Measurements from ENCODE around the gene ANKH.

The ANKH gene

DNA sequence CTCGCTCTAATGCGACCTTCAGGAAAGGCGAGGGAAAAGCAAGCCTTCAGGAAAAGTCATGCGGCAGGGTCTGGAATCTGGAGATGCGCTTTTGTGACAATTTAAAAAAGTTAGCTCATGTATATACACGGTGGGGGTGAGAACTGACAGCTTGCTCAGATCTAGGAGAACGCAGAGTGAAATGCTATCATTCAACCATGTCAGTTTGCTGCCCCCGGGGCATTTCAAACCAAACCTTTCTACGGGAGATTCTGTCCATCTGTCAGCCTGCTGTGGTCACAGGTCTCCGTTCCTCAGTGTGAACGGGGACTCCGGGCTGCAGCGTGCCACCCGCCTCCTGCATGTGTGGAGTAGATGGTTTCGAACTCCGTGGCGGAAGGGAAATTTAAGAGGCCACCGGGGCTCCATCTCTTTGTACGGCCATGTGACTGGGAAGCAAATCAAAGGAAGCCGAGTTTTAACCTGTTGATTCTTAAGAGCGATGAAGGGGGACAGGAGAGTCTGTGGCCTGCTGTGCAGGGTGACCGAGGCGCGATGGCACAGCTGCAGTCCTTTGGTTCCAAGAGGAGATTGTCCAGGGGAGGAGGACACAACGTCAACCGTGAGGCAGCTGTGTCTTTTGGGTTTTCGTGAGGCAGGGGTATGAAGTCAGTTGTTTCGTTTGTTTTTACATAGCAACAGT lies 161.1 kb downstream of the ANKH start:
- Histone ChIP-seq H3K9me3 (ENCODE audit: control insufficient read depth, insufficient read depth, low read length) (0 out of 2 replicates have a peak, but pooled peaks cover 4% of the 10 kb centered on the region), H3K27ac (ENCODE audit: low read depth, low read length) (no peak overlapping the region), H3K27me3 (ENCODE audit: control insufficient read depth, insufficient read depth, low read length) (no peaks in the 10 kb centered on the region), H3K36me3 (ENCODE audit: control insufficient read depth, insufficient read depth, low read length) (peaks cover 49% of the 10 kb centered on the region), H3K4me3 (ENCODE audit: low read depth, low read length) (no peak overlapping the region), H3K4me1 (ENCODE audit: control insufficient read depth, insufficient read depth, low read length) (no peaks in the 10 kb centered on the region), H3K9ac (ENCODE audit: low read depth, low read length) (no peak overlapping the region)

DNA sequence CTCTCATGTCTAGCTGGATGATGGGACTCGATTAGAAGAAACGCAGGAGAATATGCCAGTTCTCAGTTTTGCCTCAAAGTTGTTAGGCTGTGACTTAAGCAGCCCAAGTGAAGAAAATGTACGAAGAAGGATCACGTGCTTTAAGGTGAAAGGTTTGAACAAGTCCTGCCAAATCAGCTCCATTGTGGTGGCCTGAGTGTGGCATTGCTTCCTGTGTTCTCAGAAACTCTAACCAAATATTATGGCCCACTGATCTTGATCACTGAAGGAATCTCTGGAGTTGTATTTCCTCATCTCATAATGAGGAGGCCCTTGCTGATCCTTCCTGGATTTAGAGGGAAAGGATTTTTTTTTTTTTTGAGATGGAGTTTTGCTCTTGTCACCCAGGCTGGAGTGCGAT lies 163.0 kb downstream of the ANKH start:
- 0 out of 2 replicates have a peak, but pooled peaks cover 4% of the 10 kb centered on the region for H3K9me3 ChIP-seq (ENCODE audit: control insufficient read depth, insufficient read depth, low read length)
- H3K27me3 ChIP-seq (ENCODE audit: control insufficient read depth, insufficient read depth, low read length), result no peaks in the 10 kb centered on the region
- H3K4me1 ChIP-seq (ENCODE audit: control insufficient read depth, insufficient read depth, low read length), result no peaks in the 10 kb centered on the region
- no peak overlapping the region for H3K4me3 ChIP-seq (ENCODE audit: low read depth, low read length)
- H3K36me3 ChIP-seq (ENCODE audit: control insufficient read depth, insufficient read depth, low read length), result peaks cover 47% of the 10 kb centered on the region
- no peak overlapping the region for H3K9ac ChIP-seq (ENCODE audit: low read depth, low read length)
- no peak overlapping the region for H3K27ac ChIP-seq (ENCODE audit: low read depth, low read length)

DNA sequence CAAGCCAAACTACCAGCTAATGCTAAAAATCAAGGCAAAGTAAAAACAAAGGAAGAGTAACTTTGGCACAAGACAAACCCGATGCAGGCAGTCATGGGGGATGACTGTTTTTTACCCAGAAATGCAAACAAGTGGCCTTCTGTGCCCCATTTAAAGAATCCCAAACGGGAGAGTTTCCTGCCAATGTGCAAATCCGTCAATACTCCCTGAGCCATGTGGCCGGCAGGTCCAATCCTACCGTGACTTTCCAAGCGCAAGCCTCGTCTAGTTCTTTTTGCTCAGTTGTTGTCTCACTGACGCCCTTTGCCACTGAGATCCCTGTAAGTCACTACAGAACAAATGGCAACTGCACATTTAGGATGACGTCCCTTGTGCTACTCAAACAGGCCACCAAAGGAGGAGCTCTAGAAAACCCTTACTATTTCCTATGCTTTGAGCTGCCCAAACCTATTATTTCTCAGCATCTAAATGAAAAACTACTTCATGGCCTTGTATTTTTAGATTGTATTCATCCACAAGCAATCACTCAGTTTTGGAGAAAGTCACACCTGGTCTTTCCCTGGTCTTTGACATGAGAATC lies 163.7 kb downstream of the ANKH start:
- Histone ChIP-seq H3K27me3 (ENCODE audit: control insufficient read depth, insufficient read depth, low read length) (no peaks in the 10 kb centered on the region), H3K9me3 (ENCODE audit: control insufficient read depth, insufficient read depth, low read length) (0 out of 2 replicates have a peak, but pooled peaks cover 4% of the 10 kb centered on the region), H3K36me3 (ENCODE audit: control insufficient read depth, insufficient read depth, low read length) (peaks cover 44% of the 10 kb centered on the region), H3K27ac (ENCODE audit: low read depth, low read length) (no peak overlapping the region), H3K4me1 (ENCODE audit: control insufficient read depth, insufficient read depth, low read length) (no peaks in the 10 kb centered on the region), H3K4me3 (ENCODE audit: low read depth, low read length) (no peak overlapping the region), H3K9ac (ENCODE audit: low read depth, low read length) (no peak overlapping the region)

DNA sequence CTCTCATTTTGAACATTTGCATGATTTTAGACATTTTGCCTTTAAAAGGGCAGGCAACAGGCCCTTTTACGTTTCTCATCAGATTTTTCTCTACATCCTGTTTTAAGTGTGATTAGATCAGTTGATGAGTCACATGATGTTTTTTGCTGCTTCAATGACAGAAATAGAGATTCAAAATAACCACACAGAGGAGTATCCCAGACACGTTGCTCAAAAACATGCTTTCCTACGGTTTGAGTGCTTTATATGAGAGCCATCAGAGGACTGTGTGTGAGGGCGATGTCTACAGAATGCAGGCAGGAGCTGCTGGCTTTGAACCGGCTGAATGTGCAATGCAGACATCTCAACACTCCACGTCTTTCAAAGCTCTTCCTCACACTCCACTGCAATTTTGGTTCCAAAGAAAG lies 165.0 kb downstream of the ANKH start:
- no peak overlapping the region for H3K9ac ChIP-seq (ENCODE audit: low read depth, low read length)
- no peak overlapping the region for H3K4me3 ChIP-seq (ENCODE audit: low read depth, low read length)
- H3K9me3 ChIP-seq (ENCODE audit: control insufficient read depth, insufficient read depth, low read length), result no peaks in the 10 kb centered on the region
- peaks cover 32% of the 10 kb centered on the region for H3K36me3 ChIP-seq (ENCODE audit: control insufficient read depth, insufficient read depth, low read length)
- H3K27ac ChIP-seq (ENCODE audit: low read depth, low read length), result no peak overlapping the region
- H3K27me3 ChIP-seq (ENCODE audit: control insufficient read depth, insufficient read depth, low read length), result no peaks in the 10 kb centered on the region
- H3K4me1 ChIP-seq (ENCODE audit: control insufficient read depth, insufficient read depth, low read length), result no peaks in the 10 kb centered on the region

DNA sequence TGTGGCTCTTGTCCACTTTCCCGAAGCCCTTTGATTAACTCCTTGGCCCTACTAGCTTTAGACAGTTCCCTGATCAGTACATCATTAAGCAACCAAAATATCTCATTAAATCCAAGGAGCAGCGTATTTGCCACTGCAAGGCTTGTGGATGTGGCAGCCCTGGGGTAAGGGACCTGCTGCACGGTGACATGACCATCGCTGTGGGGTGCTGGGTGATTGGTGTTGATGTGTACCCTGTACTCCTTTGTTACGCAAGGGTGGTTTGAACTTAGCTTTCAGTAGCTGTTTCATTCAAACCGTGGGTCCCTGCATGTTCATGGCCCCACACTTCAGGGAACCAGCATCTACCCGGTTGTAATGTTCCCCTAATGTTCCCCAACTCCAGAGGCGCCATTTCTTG lies 166.0 kb downstream of the ANKH start:
- no peaks in the 10 kb centered on the region for H3K4me1 ChIP-seq (ENCODE audit: control insufficient read depth, insufficient read depth, low read length)
- H3K9me3 ChIP-seq (ENCODE audit: control insufficient read depth, insufficient read depth, low read length), result no peaks in the 10 kb centered on the region
- no peaks in the 10 kb centered on the region for H3K27me3 ChIP-seq (ENCODE audit: control insufficient read depth, insufficient read depth, low read length)
- no peak overlapping the region for H3K27ac ChIP-seq (ENCODE audit: low read depth, low read length)
- peaks cover 22% of the 10 kb centered on the region for H3K36me3 ChIP-seq (ENCODE audit: control insufficient read depth, insufficient read depth, low read length)
- no peak overlapping the region for H3K9ac ChIP-seq (ENCODE audit: low read depth, low read length)
- H3K4me3 ChIP-seq (ENCODE audit: low read depth, low read length), result no peak overlapping the region

DNA sequence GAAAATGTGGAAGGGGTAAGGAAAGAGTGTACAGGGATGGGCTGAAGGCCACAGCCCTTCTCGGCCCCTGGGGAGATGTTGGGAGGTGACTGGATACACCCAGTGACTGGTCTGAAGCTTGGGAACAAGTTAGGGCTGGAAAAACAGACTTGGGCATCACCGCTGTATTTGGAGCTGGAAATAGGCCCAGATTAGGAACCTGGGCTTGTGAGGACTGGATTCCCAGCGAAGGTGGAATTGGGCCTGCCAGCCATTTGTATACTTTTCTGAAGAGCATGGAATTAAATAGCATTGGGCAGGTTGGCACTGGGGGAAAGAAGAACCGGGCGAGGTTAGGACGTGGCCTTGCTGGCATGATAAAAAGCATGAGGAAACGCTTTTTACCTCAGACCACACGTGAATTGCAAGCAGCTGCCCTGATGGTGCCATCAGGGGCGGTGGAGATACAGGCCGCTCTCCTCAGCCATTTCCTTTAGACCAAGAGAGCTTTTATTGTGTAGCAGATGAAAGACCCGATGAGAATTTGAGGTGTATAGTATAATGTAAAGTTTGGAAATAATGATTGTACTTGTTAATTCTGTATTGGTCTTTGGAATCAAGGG lies 169.2 kb downstream of the ANKH start:
- H3K36me3 ChIP-seq (ENCODE audit: control insufficient read depth, insufficient read depth, low read length), result peaks cover 37% of the 10 kb centered on the region
- no peak overlapping the region for H3K27ac ChIP-seq (ENCODE audit: low read depth, low read length)

DNA sequence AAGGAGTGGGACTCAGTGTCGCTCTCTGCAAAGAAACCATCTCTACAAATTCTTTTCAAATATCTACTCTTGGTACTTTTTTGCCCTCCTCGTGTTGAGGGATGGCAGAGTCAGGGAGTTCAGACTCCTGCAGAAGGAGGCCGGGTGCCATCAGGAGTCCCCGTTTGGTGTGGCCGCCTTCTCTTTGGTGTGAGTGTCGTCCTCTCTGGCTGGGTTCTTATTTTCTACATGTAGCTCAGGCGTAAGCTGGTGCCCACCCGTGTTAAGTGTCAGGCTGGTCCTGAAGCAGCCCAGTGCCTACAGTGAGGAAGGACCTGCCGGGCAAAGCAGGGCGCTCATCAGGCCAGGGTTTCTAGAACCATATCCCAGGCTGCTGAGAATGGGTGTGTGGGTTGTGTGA lies 170.0 kb downstream of the ANKH start:
- Histone ChIP-seq H3K4me3 (ENCODE audit: low read depth, low read length) (no peak overlapping the region), H3K27me3 (ENCODE audit: control insufficient read depth, insufficient read depth, low read length) (no peaks in the 10 kb centered on the region), H3K4me1 (ENCODE audit: control insufficient read depth, insufficient read depth, low read length) (no peaks in the 10 kb centered on the region; the same call in 1 of the 2 replicates), H3K36me3 (ENCODE audit: control insufficient read depth, insufficient read depth, low read length) (peaks cover 37% of the 10 kb centered on the region), H3K9me3 (ENCODE audit: control insufficient read depth, insufficient read depth, low read length) (no peaks in the 10 kb centered on the region), H3K9ac (ENCODE audit: low read depth, low read length) (no peak overlapping the region), H3K27ac (ENCODE audit: low read depth, low read length) (no peak overlapping the region)

More for the DNA sequence above, 169.2 kb downstream of the ANKH start:
- Histone ChIP-seq H3K4me3 (ENCODE audit: low read depth, low read length) (no peak overlapping the region), H3K27me3 (ENCODE audit: control insufficient read depth, insufficient read depth, low read length) (no peaks in the 10 kb centered on the region), H3K4me1 (ENCODE audit: control insufficient read depth, insufficient read depth, low read length) (no peaks in the 10 kb centered on the region), H3K9ac (ENCODE audit: low read depth, low read length) (no peak overlapping the region), H3K9me3 (ENCODE audit: control insufficient read depth, insufficient read depth, low read length) (no peaks in the 10 kb centered on the region)

DNA sequence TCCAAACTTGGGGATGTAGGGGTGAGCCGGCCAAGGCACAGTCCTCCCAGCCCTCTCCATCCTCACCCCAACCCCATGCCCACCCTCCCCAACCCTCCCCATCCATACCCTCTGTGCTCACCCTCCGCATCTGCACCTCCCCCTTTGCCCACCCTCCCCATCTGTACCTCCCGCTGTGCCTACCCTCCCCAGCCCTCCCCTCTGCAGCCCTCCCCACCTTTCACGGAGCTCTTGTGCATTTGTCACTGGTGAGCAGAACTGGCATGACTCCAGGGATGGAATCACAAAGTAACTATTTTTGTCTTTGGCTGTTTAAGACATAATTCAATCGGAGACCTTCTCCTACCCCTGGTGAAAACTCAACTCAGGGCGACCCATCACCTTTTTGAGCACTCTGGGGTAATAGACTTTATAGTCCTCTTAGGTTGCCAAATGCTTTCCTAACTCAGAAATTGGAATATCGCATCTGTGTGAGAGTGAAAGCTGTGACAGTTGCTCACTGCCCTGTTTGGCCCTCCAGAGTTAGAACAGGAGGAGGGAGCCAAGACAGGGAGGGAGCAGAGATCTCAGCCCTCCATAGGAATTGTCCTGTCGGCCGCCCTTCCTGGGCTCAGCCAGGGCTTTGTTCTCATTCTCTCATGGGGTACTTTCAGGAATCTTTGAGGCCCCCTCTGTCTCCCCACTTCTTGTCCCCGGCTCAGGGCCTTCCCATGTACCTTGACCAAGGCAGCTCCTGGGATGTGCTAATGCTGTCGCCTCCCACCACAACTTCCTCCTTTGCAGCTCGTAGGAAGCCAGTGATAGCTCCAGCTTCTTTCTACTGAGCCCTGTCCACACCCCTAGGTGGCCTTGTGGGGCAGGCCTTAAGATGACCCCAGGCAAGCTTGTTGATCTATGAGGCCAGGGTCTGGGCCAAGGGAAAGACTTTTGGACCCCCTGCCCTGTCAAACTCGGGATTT lies 170.8 kb downstream of the ANKH start:
- Histone ChIP-seq H3K4me1 (ENCODE audit: control insufficient read depth, insufficient read depth, low read length) (peaks cover 8% of the 10 kb centered on the region), H3K36me3 (ENCODE audit: control insufficient read depth, insufficient read depth, low read length) (peaks cover 38% of the 10 kb centered on the region), H3K4me3 (ENCODE audit: low read depth, low read length) (no peak overlapping the region), H3K27ac (ENCODE audit: low read depth, low read length) (no peak overlapping the region), H3K9ac (ENCODE audit: low read depth, low read length) (no peak overlapping the region), H3K9me3 (ENCODE audit: control insufficient read depth, insufficient read depth, low read length) (no peaks in the 10 kb centered on the region), H3K27me3 (ENCODE audit: control insufficient read depth, insufficient read depth, low read length) (no peaks in the 10 kb centered on the region)

DNA sequence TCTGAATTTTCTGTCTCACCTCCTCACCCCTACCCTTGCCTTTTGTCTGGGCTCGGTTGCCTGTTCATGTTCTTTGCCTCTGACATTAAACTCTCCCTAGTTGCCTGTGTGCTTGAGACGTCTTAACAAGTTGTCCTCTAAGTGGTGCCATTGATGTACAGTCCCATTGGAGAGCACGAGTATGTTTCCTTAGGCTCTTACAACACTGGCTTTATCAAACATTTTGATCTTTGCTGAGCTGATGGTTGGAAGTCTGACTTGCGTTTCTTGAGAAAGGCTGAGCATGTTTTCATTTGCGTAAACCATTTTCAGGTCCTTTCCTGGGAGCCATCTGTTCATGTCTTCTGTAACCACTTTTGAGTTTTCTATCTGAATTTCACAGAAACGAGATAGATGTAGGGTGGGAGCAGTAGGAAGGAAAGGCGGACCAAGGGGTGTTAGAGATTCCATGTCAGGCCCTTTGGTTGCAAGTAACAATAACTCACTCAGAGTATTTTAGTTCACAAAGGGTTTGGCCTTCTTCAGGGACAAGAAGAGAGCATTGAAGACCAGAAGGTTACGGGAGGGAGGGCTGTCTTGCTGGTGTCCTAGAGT lies 171.7 kb downstream of the ANKH start:
- Histone ChIP-seq H3K4me1 (ENCODE audit: control insufficient read depth, insufficient read depth, low read length) (peaks cover 13% of the 10 kb centered on the region), H3K36me3 (ENCODE audit: control insufficient read depth, insufficient read depth, low read length) (peaks cover 33% of the 10 kb centered on the region)

DNA sequence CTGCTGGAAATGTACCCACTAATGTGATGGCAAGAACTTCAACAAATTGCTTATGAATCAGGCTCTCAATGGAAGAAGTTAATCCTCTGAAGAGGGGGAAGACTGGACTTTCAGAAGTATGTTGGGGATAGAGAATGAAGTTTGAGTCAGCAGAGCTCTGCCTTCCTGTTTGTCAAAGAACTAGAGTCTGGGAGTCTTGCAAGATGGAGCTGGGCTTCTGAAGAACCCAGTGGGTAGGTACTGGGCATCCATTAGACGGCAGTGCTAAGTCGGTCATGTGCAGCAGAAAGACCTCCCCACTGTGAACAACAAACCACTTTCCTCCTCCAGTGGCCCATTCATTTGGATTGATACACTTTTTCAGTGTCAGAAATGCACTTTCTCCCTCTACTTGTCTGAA lies 172.4 kb downstream of the ANKH start:
- H3K9me3 ChIP-seq (ENCODE audit: control insufficient read depth, insufficient read depth, low read length), result no peaks in the 10 kb centered on the region
- no peak overlapping the region for H3K9ac ChIP-seq (ENCODE audit: low read depth, low read length)
- no peak overlapping the region for H3K4me3 ChIP-seq (ENCODE audit: low read depth, low read length)
- no peaks in the 10 kb centered on the region for H3K27me3 ChIP-seq (ENCODE audit: control insufficient read depth, insufficient read depth, low read length)
- no peak overlapping the region for H3K27ac ChIP-seq (ENCODE audit: low read depth, low read length)
- H3K36me3 ChIP-seq (ENCODE audit: control insufficient read depth, insufficient read depth, low read length), result peaks cover 41% of the 10 kb centered on the region
- peaks cover 13% of the 10 kb centered on the region for H3K4me1 ChIP-seq (ENCODE audit: control insufficient read depth, insufficient read depth, low read length)

More for the DNA sequence above, 171.7 kb downstream of the ANKH start:
- Histone ChIP-seq H3K27me3 (ENCODE audit: control insufficient read depth, insufficient read depth, low read length) (no peaks in the 10 kb centered on the region), H3K9me3 (ENCODE audit: control insufficient read depth, insufficient read depth, low read length) (no peaks in the 10 kb centered on the region), H3K9ac (ENCODE audit: low read depth, low read length) (no peak overlapping the region), H3K4me3 (ENCODE audit: low read depth, low read length) (no peak overlapping the region), H3K27ac (ENCODE audit: low read depth, low read length) (no peak overlapping the region)
